Activated CD4-positive, CD25-positive, alpha-beta regulatory T cell (primary cell): Measurements from ENCODE around the gene ZNF777.
"Not testable (repeated sequence)": the region's sequence is repeated elsewhere in the genome, so short reads cannot be mapped to it uniquely, and the experiment has no call there.

Source experiments
- DNase-seq, 4 experiments: peaks; one replicate each; lab custom pipeline; 2025; lab: John Stamatoyannopoulos, UW

The ZNF777 gene

DNA sequence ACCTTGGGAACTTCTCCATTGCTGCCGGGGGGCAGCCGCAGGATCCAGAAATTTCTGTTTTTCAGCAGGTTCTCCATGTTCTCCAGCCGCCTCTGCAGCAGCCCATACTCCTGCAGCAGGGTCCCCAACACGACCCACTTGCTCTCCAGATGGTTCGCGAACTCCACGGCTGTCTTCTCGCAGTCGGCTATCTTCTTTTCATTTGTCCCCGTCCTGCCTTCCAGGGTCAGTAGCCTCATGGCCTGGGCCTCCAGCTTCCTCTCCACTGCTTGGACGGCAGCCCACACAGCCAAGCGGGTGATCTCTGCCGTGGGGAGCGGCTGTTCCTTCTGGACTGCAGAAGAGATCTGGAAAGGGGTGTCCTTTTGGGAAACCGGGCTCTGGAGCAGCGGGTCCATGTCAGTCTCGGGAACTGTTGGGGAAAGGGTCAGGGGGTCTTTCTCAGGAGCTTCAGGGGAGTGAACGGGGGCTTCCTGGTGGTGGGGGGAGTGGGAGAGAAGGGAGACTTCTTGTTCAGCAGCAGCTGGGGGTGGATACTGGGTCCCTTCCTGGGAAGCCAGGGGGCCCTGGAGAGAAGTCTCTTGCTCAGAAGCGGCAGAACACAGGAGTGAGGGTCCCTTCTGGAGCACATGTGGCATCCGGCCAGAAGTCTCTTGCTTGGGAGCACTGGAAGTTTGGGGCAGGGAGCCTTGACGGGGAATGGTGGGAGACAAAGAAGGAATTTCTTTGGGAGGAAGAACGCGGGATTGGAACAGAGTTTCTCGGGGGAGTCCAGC is 5.5 kb downstream of the ZNF777 start:
- no peak for DNase-seq

DNA sequence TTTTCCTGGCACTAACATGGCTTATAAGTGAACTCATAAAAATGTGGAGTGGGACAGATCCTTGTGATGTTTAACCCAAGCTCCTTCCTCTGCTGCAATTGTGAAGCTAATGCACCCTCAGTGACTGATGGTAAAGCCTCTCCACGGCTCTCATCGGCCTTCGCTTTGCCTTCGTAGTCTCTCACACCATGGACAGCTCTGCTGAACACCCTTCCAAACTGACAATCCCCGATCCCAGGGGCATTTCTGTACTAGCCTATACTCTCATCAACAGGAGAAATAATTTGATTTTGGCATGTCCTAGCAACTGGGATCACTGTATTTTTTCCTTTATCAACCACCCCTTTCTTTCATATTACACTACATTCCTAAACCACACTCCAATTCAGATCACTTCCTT is 6.1 kb downstream of the ZNF777 start:
- DNase-seq, result no peak

DNA sequence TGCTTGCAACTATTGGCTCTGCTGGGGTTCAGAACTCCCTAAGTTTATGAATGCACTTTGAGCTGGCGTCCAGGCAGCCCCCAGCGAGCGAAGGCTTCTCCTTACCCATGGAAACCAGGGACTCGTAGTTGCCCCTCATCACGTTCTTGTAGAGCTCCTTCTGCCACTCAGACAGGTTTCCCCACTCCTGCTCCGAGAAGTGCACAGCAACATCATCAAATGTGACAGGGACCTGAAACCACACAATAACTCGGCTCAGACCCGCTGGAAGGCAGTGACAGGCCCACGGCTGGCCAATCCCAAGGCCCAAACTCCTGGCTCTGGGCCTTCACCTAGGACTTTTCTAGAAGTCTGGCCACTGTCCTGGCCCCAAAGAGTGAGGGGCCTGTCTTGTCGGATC is 6.9 kb downstream of the ZNF777 start:
- DNase-seq, result no peak

DNA sequence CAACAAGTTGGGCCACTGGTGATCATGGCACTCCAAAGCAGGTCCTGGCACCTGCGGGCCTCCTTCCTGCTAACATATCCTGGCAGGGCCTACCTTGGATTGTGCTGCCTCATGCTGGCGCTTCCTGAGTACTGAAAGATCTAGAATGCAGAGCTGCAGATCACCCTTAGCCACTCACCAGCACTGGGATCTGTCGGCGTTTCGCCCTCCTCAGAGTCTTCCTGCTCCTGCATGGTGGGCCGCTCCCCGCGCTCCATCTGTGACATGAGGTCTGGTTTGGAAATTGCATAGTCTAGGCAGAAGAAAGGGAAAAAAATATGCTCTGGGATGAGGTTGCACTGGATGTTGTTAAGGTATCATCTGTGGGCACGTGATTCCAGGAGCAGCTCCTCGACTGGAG is 10.0 kb downstream of the ZNF777 start:
- DNase-seq, result no peak

DNA sequence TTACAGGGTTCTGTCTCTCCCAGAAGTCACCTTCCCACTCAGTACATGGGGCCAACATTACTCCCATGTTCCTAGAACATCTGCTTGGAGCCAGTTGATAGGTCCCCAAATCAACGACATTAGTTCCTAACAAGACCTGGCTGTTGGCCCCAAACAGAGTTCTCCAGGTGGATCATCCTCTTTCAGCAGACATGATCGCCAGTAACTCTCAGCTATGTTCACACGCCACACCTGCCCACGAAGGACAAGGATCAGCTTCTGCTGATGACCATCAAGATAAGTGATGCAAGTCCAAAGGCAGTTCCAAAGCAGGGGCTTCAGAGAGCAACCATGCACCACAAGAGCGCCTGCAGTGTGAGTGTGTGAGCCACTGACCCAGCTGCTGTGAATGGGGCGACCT is 11.0 kb downstream of the ZNF777 start:
- DNase-seq, result no peak

DNA sequence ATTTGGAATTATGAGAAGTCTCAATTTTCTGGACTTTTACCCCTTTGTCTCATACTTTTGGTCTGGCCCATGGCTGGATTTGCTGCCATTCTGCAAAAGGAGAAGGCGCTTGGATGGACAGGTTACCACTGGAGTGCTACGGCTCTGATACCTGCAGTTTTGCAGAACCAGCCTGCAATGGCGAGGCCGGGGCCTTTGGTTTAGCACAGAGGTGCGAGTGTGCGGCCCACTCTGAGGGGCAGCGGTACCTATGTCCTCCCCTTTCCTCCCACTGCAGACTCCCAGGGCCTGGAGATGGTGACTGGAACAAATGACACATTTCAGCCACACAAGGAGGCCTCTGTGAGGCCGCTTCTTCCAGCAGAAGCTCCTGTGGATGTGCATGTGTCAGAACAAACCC is 11.9 kb downstream of the ZNF777 start:
- no peak for DNase-seq

DNA sequence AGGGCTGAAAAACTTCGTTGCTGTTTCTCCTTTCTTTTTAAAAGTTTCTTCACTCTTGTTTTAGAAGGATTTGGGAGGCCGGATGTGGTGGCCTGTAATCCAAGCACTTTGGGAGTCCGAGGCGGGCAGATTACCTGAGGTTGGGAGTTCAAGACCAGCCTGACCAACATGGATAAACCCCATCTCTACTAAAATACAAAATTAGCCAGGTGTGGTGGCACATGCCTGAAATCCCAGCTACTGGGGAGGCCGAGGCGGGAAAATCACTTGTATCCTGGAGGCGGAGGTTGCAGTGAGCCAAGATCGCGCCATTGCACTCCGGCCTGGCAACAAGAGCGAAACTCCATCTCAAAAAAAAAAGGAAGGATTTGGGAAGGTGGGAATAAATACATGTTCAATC is 14.8 kb downstream of the ZNF777 start:
- DNase-seq, result not testable (repeated sequence)

DNA sequence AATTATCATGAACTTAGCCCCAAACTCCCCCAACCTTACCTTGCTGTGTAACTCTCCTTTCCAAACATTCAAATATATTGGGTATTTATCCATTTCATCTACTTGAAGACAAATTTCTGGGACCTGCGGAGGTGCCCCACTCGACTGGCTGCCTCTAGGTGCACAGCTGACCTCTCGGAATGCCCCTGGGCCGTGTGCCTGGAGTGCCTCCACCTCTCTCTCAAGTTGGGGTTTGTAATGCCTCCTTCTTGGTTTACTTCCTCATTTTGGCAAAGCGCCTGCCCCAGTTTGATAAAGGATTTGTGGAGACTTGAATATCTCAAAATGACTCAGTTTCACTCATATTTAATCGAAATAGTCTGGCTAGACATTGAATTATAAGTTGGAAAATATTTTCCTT is 16.6 kb downstream of the ZNF777 start:
- DNase-seq, result no peak

DNA sequence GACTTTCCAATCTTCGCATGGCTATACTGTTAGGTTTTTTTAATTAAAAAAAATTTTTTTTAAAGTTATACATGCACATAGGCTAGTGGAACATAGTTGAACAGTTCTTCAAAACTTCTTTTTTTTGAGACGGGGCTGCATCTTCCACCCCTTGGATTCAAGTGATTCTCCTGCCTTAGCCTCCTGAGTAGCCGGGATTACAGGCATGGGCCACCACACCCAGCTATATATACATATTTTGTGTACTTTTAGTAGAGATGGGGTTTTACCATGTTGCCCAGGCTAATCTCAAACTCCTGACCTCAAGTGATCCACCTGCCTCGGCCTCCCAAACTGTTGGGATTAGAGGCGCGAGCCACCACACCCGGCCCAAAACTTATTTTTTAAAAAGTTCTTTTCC is 17.3 kb downstream of the ZNF777 start:
- no peak for DNase-seq

DNA sequence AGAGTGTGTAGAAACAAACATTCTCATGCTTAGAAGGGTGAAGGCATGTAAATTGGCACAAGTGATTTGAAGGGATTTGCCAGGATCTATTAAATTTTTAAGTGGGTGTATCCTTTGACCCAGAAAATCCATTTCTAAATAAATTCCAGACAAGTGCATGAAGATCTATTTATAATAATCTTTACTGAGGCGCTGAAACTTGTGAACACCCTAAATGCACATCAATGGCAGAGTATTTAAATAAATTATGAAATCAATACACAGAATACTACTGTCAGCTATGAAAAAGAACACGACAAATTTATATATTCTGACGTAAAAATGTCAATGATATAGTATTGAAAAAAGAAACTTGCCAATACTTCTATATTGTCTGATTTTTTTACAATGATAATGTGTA is 17.9 kb downstream of the ZNF777 start:
- DNase-seq, result no peak

DNA sequence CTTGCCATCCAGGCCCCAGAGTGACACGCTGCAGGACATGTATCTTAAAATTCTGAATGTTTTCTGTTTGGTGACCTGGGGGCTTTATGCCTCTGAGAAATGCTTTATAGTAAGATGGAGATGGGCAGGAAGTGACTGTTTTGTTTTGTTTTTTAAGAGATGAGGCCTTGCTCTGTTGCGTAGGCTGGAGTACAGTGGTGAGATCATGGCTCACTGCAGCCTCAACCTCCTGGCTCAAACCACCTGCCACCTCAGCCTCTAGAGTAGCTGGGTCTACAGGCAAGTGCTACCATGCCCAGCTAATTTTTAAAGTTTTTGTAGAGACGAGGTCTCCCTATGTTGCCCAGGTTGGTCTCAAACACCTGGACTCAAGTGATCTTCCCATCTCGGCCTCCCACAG is 20.6 kb downstream of the ZNF777 start:
- no peak for DNase-seq

DNA sequence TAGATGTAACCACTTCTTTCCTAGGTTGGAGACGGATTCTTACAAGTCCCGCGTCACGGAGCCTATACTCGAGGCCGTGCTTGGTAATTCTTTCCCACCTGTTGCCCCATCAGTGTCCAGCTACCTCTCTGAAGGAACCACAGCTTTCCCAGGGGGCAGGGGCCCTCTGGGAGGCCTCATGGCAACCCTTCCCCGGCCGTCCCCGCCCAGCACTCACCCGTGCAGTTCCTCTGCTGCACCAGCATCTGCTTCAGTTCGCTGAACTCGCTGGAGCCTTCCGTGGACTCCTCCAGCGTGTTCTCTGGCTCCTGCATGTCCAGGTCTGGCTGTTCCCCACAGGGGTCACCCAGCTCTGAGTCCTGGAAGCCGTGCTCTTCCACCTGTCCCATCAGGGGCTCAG is 24.5 kb downstream of the ZNF777 start:
- no peak for DNase-seq

DNA sequence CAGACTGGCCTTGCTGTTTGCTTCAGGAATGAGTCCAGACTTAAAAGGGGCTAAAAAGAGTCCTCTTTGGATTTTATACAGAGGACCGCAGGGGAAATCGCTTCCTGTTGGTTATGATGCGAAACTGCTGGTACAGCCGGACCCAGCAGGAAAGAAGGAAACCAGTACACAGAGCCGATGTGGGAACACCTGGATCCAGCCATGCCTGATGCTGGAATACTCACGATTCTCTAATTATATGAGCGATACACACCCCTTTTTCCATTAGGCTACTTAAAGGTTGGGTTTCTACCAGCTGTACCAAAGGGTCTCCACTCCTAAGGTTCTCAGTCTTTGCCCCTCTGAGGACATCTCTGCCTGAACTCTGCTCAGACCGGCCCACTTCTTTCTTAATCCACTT is 27.7 kb downstream of the ZNF777 start:
- DNase-seq, result no peak

DNA sequence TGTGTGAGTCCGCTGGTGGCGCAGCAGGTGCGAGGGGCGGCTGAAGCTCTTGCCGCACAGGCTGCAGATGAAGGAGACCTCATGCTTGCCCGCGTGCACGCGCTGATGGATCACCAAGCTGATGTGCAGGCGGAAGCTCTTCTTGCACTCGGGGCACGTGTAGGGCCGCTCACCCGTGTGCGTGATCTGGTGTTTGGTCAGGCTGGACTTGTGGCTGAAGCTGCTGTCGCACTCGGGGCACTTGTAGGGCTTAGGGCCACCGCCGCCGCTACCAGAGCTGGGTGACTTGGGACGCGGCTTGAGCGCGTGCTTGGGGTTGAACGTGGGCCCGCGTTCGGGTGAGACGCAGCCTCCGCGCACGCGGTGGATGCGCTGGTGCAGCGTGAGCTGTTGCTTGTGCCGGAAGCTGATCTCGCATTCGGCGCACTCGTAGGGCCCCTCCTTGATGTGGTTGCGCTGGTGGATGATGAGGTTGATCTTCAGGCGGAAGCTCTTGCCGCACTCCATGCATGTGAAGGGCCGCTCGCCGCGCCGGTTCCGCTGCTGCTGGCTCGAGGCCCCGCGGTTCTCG is 28.7 kb downstream of the ZNF777 start:
- DNase-seq, result no peak

DNA sequence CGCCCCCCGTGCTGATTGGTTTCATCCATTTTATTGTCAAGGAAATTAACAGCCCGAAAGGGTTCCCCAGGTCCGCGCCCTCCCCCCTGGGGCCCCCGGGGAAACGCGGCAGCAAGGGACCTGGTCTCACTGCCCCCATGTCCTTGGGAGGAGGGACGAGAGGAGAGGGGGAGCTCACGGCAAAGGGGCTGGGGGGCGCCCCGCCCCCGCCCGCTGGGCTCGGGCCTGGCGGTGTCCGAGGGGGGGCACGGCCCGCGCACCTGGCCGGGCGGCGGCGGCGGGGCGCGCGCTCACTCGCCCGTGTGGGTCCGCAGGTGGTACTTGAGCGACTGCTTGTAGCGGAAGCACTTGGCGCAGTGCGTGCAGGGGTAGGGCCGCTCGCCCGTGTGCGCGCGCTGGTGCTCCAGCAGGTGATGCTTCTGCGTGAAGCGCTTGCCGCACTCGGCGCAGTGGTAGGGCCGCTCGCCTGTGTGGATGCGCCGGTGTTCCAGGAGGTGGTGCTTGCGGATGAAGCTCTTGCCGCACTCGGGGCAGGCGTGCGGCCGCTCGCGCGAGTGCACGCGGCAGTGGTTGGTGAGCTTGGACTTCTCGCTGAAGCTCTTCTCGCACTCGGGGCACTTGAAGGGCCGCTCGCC is 29.3 kb downstream of the ZNF777 start:
- DNase-seq, result no peak

DNA sequence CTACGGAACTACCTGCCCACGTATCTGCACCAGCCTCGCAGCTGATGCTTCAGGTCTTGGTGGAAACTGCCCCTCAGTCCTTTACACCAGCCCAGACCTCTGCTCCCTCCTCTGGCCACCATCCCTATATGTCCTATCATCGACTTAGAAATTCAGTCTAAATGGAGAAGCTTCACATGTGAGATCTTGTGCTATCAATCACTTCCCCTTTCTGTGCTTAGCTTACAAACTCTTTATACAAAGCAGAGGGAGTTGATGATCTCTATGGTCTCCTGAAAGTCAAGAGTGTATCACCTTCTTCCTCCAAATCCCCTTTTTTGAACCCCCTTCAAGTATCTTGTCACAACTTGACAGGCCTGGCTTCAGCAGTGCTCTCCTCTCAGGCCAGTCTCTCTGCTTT is 30.7 kb downstream of the ZNF777 start:
- no peak for DNase-seq

DNA sequence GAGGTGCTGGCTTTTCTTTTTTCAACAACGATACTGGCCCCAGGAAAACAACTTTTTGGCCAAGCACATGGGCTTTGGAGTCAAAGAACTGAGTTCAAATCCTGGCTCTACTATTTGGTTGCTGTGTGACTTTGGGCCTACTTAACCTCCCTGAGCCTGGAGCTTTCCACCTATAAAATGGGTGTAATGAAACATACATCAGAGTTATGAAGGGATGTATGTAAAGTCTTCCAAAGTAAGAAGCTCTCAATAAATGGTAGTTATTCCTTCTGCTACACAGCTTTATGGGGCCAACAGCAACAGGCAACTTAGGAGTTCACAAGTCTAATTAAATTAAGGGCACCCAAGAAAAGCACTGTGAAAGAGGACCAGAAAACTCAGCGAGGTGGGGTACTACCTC is 33.0 kb downstream of the ZNF777 start:
- no peak for DNase-seq

DNA sequence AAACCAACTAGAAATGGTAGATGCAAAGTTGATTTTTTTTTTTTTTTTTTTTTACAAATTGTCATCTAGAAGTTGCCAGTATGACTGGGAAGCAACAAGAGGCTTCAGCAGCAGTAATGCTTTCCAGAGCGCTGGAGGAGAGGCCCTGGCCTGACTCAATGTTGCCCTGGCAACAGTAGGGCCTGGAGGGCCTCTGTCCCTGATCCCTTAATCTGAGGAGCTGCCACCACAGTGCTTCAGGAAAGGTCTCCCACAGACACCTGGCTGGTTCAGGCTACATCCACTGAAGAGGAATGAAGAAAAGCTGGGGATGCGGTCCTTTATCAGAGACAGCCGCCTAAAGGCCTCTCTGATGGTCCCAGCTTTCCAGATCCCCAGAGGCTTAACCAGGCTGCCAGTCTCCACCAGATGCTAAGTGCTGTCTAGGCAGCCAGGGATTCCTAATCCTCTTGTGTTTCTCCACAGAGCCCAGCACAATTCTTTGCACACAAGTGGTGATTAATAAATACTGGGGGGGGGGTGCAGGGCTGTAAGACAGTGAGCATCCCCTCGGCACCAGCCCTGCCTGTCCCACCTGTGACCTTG is 33.7 kb downstream of the ZNF777 start:
- DNase-seq, result no peak

DNA sequence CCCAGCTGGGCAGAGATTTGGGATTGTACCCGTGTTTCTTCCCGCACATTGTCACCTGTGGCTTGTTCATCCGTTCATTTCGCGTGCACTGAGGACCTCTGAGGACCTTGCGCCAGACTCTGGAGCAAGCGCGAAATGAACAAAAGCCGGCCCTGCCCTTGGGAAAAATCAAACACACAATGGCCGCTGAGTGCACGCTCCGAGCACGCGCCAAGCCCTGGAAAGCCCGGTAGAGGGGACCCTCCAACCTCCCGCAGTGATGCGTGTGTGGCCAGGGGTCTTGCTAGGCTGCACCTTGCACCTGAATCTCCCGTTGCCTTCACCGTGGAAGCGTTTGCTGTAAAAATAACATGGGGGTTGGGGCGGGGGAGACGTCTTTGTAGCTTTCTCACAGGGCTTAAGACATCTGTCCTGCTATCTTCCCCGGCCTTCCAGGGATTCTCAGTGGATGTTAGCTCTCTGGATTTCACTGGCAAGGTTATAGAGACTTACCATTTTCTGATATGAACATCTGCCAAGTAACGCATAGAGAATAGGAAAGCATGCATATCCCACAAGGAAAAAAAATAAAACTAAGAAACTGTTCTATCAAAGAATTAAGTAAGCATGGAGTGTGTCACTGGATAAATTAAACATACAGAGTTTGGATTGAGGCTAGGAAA is 37.3 kb downstream of the ZNF777 start:
- DNase-seq, result no peak

DNA sequence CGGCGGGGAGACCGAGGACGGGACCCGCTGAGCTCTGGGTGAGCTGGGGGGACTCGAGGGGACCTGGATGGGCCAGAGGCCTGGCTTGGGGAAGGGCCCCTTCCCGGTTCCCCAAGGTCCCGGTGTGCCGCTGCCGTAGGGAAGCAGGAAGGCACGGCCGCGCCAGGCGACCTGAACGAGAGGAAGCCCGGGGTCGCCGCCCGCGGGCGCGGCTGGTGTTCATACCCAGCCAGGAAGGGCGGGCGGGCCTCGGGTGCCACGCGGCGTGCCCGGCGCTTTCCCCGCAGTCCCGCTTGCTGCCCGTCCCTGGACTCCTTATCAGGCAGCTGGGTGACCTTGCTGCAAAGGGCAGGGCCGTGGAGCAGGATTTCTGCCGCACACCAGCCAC is 38.0 kb downstream of the ZNF777 start:
- peak in 1 of 4 experiments; percentile 21 for DNase-seq

DNA sequence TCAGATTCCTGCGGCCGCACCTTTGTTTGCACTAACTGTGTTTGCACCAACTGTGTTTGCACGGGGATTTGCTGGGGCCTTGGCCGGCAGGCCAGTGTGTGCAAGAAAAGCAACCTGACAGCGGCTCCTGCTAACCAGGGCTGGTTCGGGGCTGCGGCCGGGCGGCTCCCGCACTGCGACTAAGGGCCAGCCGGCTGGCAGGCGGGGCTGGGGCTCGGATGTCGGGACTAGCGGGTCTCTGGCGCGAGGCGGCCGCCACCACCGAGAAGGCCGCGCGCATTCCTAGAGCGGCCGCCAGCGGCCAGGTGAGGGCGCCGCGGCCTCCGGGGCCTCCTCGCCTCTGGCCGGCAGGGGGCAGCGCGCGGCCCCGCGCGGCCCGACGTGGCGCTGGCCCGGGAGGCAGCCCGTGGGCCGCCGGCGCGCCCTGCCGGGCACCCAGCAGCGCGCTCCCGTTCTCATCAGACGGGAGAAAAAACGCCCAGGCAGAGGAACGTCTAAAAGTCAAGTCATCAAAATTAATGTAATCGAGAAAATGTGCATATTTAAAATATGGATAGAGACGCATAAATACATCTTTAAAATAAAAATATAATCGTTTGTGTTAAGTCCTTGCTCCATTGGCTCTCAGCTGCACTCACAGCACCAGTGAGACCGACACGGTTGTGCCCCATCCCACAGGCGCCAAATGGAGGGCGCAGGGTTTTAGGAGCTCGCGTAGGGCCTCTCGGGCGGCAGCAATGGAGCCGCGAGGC is 38.5 kb downstream of the ZNF777 start:
- DNase-seq, result peak; percentile 41 to 70 (median 54)

DNA sequence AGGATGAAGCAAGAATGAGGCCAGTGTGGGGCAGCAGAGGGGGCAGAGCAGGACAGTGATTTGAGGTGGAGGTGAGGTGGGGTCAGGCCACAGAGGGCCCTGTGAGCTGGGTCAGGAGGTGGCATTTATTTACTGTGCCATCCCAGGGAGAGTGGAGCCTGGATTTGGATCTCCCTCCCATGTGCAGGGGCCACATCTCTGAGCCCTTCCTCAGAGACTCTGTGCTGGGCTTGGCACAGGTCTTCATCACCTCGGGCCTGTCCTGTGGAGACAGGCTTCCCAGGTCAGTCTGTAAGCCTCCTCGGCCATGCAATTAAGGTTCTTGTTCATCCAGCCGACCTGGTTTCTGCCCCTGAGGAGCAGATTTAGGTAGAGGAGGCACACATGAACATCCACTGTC is 40.9 kb downstream of the ZNF777 start:
- no peak for DNase-seq
